HepG2 (cell line): ENCODE data around the gene ZFP36L2. TPM values are rescaled to one million over a fixed set of nuclear protein-coding genes. Genes with fewer than 3 reads are reported as not detected.

Experiments used
- AKNA ChIP-seq: sonication (generic); formaldehyde crosslinking; IDR thresholded peaks from 2 replicates; pipeline ENCODE4 v1.4.0; 2020; ENCODE audit warnings: missing genetic modification reagents, borderline replicate concordance
- CAMTA2 ChIP-seq: sonication (generic); formaldehyde crosslinking; IDR thresholded peaks from 2 replicates; pipeline ENCODE4 v1.4.0; 2020; ENCODE audit warnings: mild to moderate bottlenecking, missing genetic modification reagents, borderline replicate concordance
- CERS6 ChIP-seq: sonication (generic); formaldehyde crosslinking; IDR thresholded peaks from 2 replicates; pipeline ENCODE4 v1.5.0; 2020; ENCODE audit warnings: missing genetic modification reagents
- GZF1 ChIP-seq: sonication (generic); formaldehyde crosslinking; IDR thresholded peaks from 2 replicates; pipeline ENCODE4 v1.5.1; 2020; ENCODE audit warnings: mild to moderate bottlenecking, missing genetic modification reagents
- MEF2D ChIP-seq: sonication (generic); formaldehyde crosslinking; IDR thresholded peaks from 2 replicates; pipeline ENCODE4 v1.5.1; 2020; ENCODE audit warnings: mild to moderate bottlenecking, missing genetic modification reagents
- MYC ChIP-seq: sonication (generic); formaldehyde crosslinking; IDR thresholded peaks from 2 replicates; pipeline ENCODE4 v1.9.0; 2021; ENCODE audit warnings: missing genetic modification reagents, borderline replicate concordance
- NFATC3 ChIP-seq: sonication (generic); formaldehyde crosslinking; IDR thresholded peaks from 2 replicates; pipeline ENCODE4 v1.5.1; 2020; ENCODE audit warnings: mild to moderate bottlenecking, missing genetic modification reagents
- PBX3 ChIP-seq: sonication (generic); formaldehyde crosslinking; IDR thresholded peaks from 2 replicates; pipeline ENCODE4 v1.8.1; 2023; ENCODE audit warnings: missing genetic modification reagents, inconsistent platforms, borderline replicate concordance
- PITX1 ChIP-seq: sonication (generic); formaldehyde crosslinking; IDR thresholded peaks from 2 replicates; pipeline ENCODE4 v1.5.1; 2020; ENCODE audit warnings: mild to moderate bottlenecking, missing genetic modification reagents
- POGK ChIP-seq: sonication (generic); formaldehyde crosslinking; conservative IDR thresholded peaks from 2 replicates; pipeline ENCODE4 v1.8.0; 2022; ENCODE audit warnings: mild to moderate bottlenecking, moderate library complexity, missing genetic modification reagents
- ZMYM2 ChIP-seq: sonication (generic); formaldehyde crosslinking; IDR thresholded peaks from 2 replicates; pipeline ENCODE4 v1.8.0; 2022; ENCODE audit warnings: mild to moderate bottlenecking, missing genetic modification reagents
- ZNF207 ChIP-seq: fragments of 450-650 bp; IDR thresholded peaks from 2 replicates; pipeline ENCODE4 v1.6.1; 2016; ENCODE audit warnings: antibody characterized with exemption, borderline replicate concordance
- ZNF292 ChIP-seq: sonication (generic); formaldehyde crosslinking; IDR thresholded peaks from 2 replicates; pipeline ENCODE4 v1.8.1; 2022; ENCODE audit warnings: mild to moderate bottlenecking, low read depth, missing genetic modification reagents, borderline replicate concordance
- ZNF441 ChIP-seq: sonication (generic); formaldehyde crosslinking; IDR thresholded peaks from 2 replicates; pipeline ENCODE4 v1.7.0; 2021; ENCODE audit warnings: missing genetic modification reagents, borderline replicate concordance
- ZNF670 ChIP-seq: sonication (generic); formaldehyde crosslinking; IDR thresholded peaks from 2 replicates; pipeline ENCODE4 v1.8.0; 2022; ENCODE audit warnings: mild to moderate bottlenecking, missing genetic modification reagents, borderline replicate concordance
- ZNF747 ChIP-seq: sonication (generic); formaldehyde crosslinking; IDR thresholded peaks from 2 replicates; pipeline ENCODE4 v1.8.1; 2023; ENCODE audit warnings: missing genetic modification reagents, mild to moderate bottlenecking, borderline replicate concordance
- ZSCAN20 ChIP-seq: sonication (generic); formaldehyde crosslinking; IDR thresholded peaks from 2 replicates; pipeline ENCODE4 v1.4.0; 2020; ENCODE audit warnings: missing genetic modification reagents, mild to moderate bottlenecking, borderline replicate concordance
- polyA plus RNA-seq, 8 experiments: library from polyadenylated mRNA; depleted of rRNA in 3 of 8; stranded (reverse) in 7 of 8; unstranded in 1 of 8; fragments of >200 nt; fragmentation: Illumina TruSeq in 4 of 8; extraction: Trizol in 4 of 8; gene quantifications; 2 replicates each; pipeline versions ENCODE4 v1.2.1 to v1.2.3, GENCODE V29; 2011 to 2016; ENCODE audit warnings: low read depth in 4 of 8, missing spikeins in 1 of 8, mixed read lengths in 1 of 8; ENCODE audit not compliant: insufficient read depth in 1 of 8
- total RNA-seq, 5 experiments: library from RNA; depleted of rRNA; stranded (reverse); fragments of >200 nt; fragmentation: Illumina TruSeq; extraction: Trizol; gene quantifications; 2 replicates each; pipeline ENCODE4 v1.2.3, GENCODE V29; 2016; ENCODE audit warnings: low read depth in 1 of 5

Gene ZFP36L2
- total and polyA plus RNA-seq, 2 of the 13 experiments (the other 11 are each of a cell fraction or from before 2014, with no cell fraction given): 11.2 to 21.8 TPM

DNA sequence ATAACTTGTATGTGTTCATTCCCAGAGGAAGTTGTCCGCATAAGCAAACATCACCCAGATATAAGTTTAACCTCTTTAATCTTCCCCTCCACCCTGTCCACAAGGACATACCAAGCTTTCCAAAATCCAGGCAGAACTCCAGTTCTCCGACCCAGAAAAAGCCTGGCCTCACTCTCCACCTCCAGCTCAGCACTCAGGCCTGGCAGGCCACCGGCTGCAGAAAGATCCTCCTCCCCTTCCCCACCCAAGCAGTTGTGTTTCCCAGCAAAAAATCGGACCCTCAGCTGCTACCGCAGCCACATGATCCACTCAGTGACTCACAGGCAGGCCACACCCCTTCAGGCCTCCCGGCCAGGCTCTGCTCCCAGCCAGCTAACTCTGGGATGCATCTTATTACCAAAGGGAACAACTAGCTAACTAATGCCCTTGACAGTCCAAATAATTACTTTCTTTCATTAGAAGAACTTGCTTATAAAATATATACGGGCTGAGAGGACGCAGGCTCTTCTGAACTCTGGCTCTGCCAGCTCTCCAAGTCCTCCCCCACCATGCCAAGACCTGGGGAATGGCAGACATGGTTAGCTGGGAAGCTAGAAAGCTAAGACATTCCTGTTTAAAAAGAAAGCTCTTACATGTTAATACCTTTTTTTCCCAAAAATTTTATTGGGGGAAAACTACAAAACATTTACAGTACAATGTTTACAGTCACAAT is 4.5 kb downstream of the ZFP36L2 start (continued):
- TF ChIP-seq AKNA (CRISPR knock-in tag): no peak
- TF ChIP-seq ZNF670 (CRISPR knock-in tag): no peak; the same call in 1 of the 2 replicates
- peak; percentile 89 for TF ChIP-seq MEF2D (CRISPR knock-in tag)
- no peak for TF ChIP-seq ZMYM2 (CRISPR knock-in tag)
- peak; percentile 57; the same call in 1 of the 2 replicates for TF ChIP-seq MYC (CRISPR knock-in tag)
- no peak for TF ChIP-seq PBX3 (CRISPR knock-in tag)
- no peak for TF ChIP-seq ZSCAN20 (CRISPR knock-in tag)
- TF ChIP-seq PITX1 (CRISPR knock-in tag): peak; percentile 80
- TF ChIP-seq NFATC3: peak; percentile 82; the same call in 1 of the 2 replicates
- peak; percentile 85 for TF ChIP-seq ZNF441 (CRISPR knock-in tag)
- TF ChIP-seq ZNF292: peak; percentile 68; the same call in 1 of the 2 replicates
- no peak for TF ChIP-seq ZNF207
- no peak for TF ChIP-seq CAMTA2 (CRISPR knock-in tag)
- TF ChIP-seq POGK (CRISPR knock-in tag): no peak; the same call in 1 of the 2 replicates
- TF ChIP-seq GZF1 (CRISPR knock-in tag): peak; percentile 86; the same call in 1 of the 2 replicates
- TF ChIP-seq CERS6: no peak
- no peak for TF ChIP-seq ZNF747 (CRISPR knock-in tag)
